GM23338 (cell line): ENCODE measurements around the gene ZBP1. TPM values are rescaled to one million over a fixed set of nuclear protein-coding genes. Genes with fewer than 3 reads are reported as not detected.

Experiments used
- ATAC-seq: fragments of 200-7000 bp; cut with Tn5 transposase; 3 replicates; pipeline ENCODE4 v1.9.1; 2020
- DNase-seq: peaks from one replicate; pipeline ENCODE4 v3.0.0-alpha.2; 2015; ENCODE audit warnings: low spot score
- H2AFZ ChIP-seq: fragments of 200-600 bp; sonication (generic); 2 replicates; pipeline ENCODE4 v1.8.0; 2016; ENCODE audit warnings: antibody characterized with exemption, mild to moderate bottlenecking, moderate library complexity
- H3F3A ChIP-seq: fragments of 200-600 bp; sonication (generic); replicated peaks from 2 replicates; pipeline ENCODE4 v1.8.0; 2017; ENCODE audit warnings: antibody characterized with exemption, mixed run types, low read depth
- H3K27ac ChIP-seq: fragments of 200-600 bp; sonication (generic); 2 replicates; pipeline ENCODE4 v1.6.1; 2016; ENCODE audit warnings: low read depth
- H3K27me3 ChIP-seq: fragments of 200-600 bp; sonication (generic); 2 replicates; pipeline ENCODE4 v1.8.0; 2016; ENCODE audit warnings: mild to moderate bottlenecking, mixed run types, moderate library complexity; ENCODE audit not compliant: insufficient read depth
- H3K36me3 ChIP-seq: fragments of 200-600 bp; sonication (generic); 2 replicates; pipeline ENCODE4 v1.8.0; 2016; ENCODE audit warnings: mild to moderate bottlenecking; ENCODE audit not compliant: insufficient read depth
- H3K4me1 ChIP-seq: fragments of 200-600 bp; sonication (generic); 2 replicates; pipeline ENCODE4 v1.8.0; 2016; ENCODE audit warnings: mild to moderate bottlenecking, moderate library complexity; ENCODE audit not compliant: insufficient read depth
- H3K4me2 ChIP-seq: fragments of 200-600 bp; sonication (generic); 2 replicates; pipeline ENCODE4 v1.7.1; 2017; ENCODE audit warnings: mixed run types
- H3K4me3 ChIP-seq: fragments of 200-600 bp; sonication (generic); 2 replicates; pipeline ENCODE4 v1.6.1; 2016; ENCODE audit warnings: mixed run types
- H3K79me2 ChIP-seq: fragments of 200-600 bp; sonication (generic); replicated peaks from 2 replicates; pipeline ENCODE4 v1.8.0; 2017; ENCODE audit warnings: mild to moderate bottlenecking; ENCODE audit not compliant: insufficient read depth
- H3K9me2 ChIP-seq: fragments of 200-600 bp; sonication (generic); 2 replicates; pipeline ENCODE4 v1.8.0; 2017; ENCODE audit not compliant: insufficient read depth
- H4K20me1 ChIP-seq: fragments of 200-600 bp; sonication (generic); replicated peaks from 2 replicates; pipeline ENCODE4 v1.8.0; 2017; ENCODE audit warnings: mild to moderate bottlenecking; ENCODE audit not compliant: insufficient read depth
- H3K27ac Mint-ChIP-seq: 2 replicates; pipeline ENCODE4 v1.8.0; 2020; ENCODE audit warnings: inconsistent platforms, mild to moderate bottlenecking, moderate library complexity, mixed read lengths
- H3K27me3 Mint-ChIP-seq: 3 replicates; pipeline ENCODE4 v1.8.0; 2022; ENCODE audit warnings: low read depth, mild to moderate bottlenecking, moderate library complexity, mixed read lengths, inconsistent platforms; ENCODE audit not compliant: insufficient read depth, poor library complexity
- H3K36me3 Mint-ChIP-seq: 3 replicates; pipeline ENCODE4 v1.8.0; 2021; ENCODE audit warnings: low read depth, mild to moderate bottlenecking, inconsistent platforms, moderate library complexity, mixed read lengths
- H3K4me1 Mint-ChIP-seq: 3 replicates; pipeline ENCODE4 v1.8.0; 2020; ENCODE audit warnings: mild to moderate bottlenecking, inconsistent platforms, mixed read lengths
- H3K4me3 Mint-ChIP-seq: 3 replicates; pipeline ENCODE4 v1.8.0; 2021; ENCODE audit warnings: moderate library complexity, mild to moderate bottlenecking, inconsistent platforms, mixed read lengths
- H3K9me3 Mint-ChIP-seq: 3 replicates; pipeline ENCODE4 v1.8.0; 2020; ENCODE audit warnings: moderate library complexity, mild to moderate bottlenecking, inconsistent platforms, mixed read lengths
- CREB1 ChIP-seq: fragments of 250-450 bp; sonication (Bioruptor Pico); IDR thresholded peaks from 2 replicates; pipeline ENCODE4 v1.5.0; 2020; ENCODE audit warnings: low read depth, mild to moderate bottlenecking, moderate library complexity
- EZH2 ChIP-seq: fragments of 200-600 bp; sonication (generic); IDR thresholded peaks from one replicate; pipeline ENCODE4 v1.8.0; 2017; ENCODE audit warnings: antibody characterized with exemption, mild to moderate bottlenecking, low read depth; ENCODE audit not compliant: unreplicated experiment
- EZH2phosphoT487 ChIP-seq: fragments of 200-600 bp; sonication (generic); IDR thresholded peaks from one replicate; pipeline ENCODE4 v1.8.1; 2018; ENCODE audit warnings: antibody characterized with exemption; ENCODE audit not compliant: unreplicated experiment
- JUNB ChIP-seq: IDR thresholded peaks from one replicate; pipeline ENCODE4 v1.6.1; 2016; ENCODE audit warnings: antibody characterized with exemption; ENCODE audit not compliant: unreplicated experiment
- NANOG ChIP-seq: IDR thresholded peaks from 2 replicates; pipeline ENCODE4 v1.6.1; 2016; ENCODE audit warnings: antibody characterized with exemption, borderline replicate concordance
- POLR2AphosphoS5 ChIP-seq: IDR thresholded peaks from 2 replicates; pipeline ENCODE4 v1.6.1; 2016; ENCODE audit warnings: antibody characterized with exemption, low read depth
- STAT1 ChIP-seq: IDR thresholded peaks from one replicate; pipeline ENCODE4 v1.6.1; 2016; ENCODE audit warnings: antibody characterized with exemption; ENCODE audit not compliant: unreplicated experiment
- ZNF114 ChIP-seq: fragments of 250-450 bp; sonication (Bioruptor Pico); IDR thresholded peaks from 2 replicates; pipeline ENCODE4 v1.5.0; 2020; ENCODE audit warnings: mild to moderate bottlenecking, moderate library complexity
- ZNF331 ChIP-seq: fragments of 250-450 bp; sonication (Bioruptor Pico); IDR thresholded peaks from 2 replicates; pipeline ENCODE4 v1.5.0; 2020; ENCODE audit warnings: low read depth, mild to moderate bottlenecking, moderate library complexity
- polyA plus RNA-seq: library from polyadenylated mRNA; unstranded; fragments of >200 nt; fragmentation: Nextera tagmentation; extraction: Ambion mirVana; gene quantifications from 2 replicates; pipeline ENCODE4 v1.2.1, GENCODE V29; 2016
- total RNA-seq: library from RNA; depleted of rRNA; stranded (reverse); fragments of >200 nt; shearing (Covaris generic); gene quantifications from 2 replicates; pipeline ENCODE4 v1.2.3, GENCODE V29; 2014
- TF ChIP-seq, protein P1 (sequence below), 2 experiments: fragments of 200-600 bp in 1 of 2; sonication (generic) in 1 of 2; conservative IDR thresholded peaks; 2 replicates each; pipeline versions ENCODE4 v1.5.1 to v1.6.1; 2016 to 2017; ENCODE audit warnings: antibody characterized with exemption in 2 of 2, low read depth in 2 of 2, mild to moderate bottlenecking in 2 of 2, moderate library complexity in 1 of 2
- TF ChIP-seq, protein P2 (sequence below): fragments of 250-450 bp; sonication (Bioruptor Pico); IDR thresholded peaks from 2 replicates; pipeline ENCODE4 v1.5.0; 2020; ENCODE audit warnings: mild to moderate bottlenecking, moderate library complexity
- TF ChIP-seq, protein P3 (sequence below): IDR thresholded peaks from 2 replicates; pipeline ENCODE4 v1.6.1; 2016; ENCODE audit warnings: antibody characterized with exemption
- TF ChIP-seq, protein P4 (sequence below): IDR thresholded peaks from one replicate; pipeline ENCODE4 v1.6.1; 2018; ENCODE audit warnings: antibody characterized with exemption; ENCODE audit not compliant: unreplicated experiment

Gene ZBP1
- total and polyA plus RNA-seq, 2 experiments from 2014 or later, result not detected

DNA sequence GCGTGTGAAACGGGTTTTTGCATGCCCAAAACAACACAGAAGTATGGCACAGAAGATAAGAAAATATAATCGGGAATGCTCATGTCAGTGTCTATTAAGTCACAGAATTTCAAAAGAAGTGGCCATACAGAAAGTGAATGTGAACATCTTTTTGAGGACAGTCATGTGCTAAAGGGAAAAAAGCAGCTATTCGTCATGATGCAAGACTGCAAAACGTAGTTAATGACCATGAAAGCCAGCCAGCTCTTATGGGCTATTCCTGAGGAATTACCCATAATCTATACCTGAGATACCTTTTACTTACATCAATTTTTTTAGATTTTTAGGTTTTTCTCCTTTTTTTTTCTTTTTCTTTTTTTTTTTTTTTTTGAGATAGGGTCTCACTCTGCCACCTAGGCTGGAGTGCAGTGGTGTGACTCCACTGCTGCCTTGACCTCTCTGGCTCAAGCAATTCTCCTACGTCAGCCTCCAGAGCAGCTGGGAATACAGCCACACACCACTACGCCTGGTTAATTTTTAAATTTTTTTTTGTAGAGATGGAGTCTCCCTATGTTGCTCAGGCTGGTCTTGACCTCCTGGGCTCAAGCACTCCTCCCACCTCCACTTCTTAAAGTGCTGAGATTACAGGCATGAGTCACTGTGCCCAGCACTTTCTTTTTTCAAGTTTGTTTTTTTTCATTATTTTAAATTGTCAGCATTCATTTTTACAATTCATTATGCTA is 18.1 kb upstream of the ZBP1 start:
- no peak overlapping the region for H2AFZ ChIP-seq
- H3K27me3 ChIP-seq, result no peaks in the 10 kb centered on the region
- DNase-seq (no peak), ATAC-seq (no peak)
- no peaks in the 10 kb centered on the region for H3F3A ChIP-seq
- no peaks in the 10 kb centered on the region for H4K20me1 ChIP-seq
- Mint-ChIP-seq H3K4me1 (0 out of 3 replicates have a peak, but pooled peaks cover 2% of the 10 kb centered on the region), H3K9me3 (peaks cover 15% of the 10 kb centered on the region; the same call in 2 of the 3 replicates), H3K4me3 (no peak overlapping the region), H3K36me3 (no peaks in the 10 kb centered on the region), H3K27me3 (peaks cover 3% of the 10 kb centered on the region), H3K27ac (no peak overlapping the region)
- H3K4me3 ChIP-seq, result no peak overlapping the region
- H3K4me1 ChIP-seq, result no peaks in the 10 kb centered on the region
- H3K36me3 ChIP-seq, result no peaks in the 10 kb centered on the region
- no peaks in the 10 kb centered on the region for H3K79me2 ChIP-seq
- H3K27ac ChIP-seq, result no peak overlapping the region
- TF ChIP-seq JUNB (no peak), STAT1 (no peak), NANOG (no peak), ZNF331 (CRISPR knock-in tag) (no peak), CREB1 (CRISPR knock-in tag) (no peak), EZH2phosphoT487 (no peak), EZH2 (no peak), POLR2AphosphoS5 (no peak), ZNF114 (no peak)
- TF ChIP-seq, protein P1, sequence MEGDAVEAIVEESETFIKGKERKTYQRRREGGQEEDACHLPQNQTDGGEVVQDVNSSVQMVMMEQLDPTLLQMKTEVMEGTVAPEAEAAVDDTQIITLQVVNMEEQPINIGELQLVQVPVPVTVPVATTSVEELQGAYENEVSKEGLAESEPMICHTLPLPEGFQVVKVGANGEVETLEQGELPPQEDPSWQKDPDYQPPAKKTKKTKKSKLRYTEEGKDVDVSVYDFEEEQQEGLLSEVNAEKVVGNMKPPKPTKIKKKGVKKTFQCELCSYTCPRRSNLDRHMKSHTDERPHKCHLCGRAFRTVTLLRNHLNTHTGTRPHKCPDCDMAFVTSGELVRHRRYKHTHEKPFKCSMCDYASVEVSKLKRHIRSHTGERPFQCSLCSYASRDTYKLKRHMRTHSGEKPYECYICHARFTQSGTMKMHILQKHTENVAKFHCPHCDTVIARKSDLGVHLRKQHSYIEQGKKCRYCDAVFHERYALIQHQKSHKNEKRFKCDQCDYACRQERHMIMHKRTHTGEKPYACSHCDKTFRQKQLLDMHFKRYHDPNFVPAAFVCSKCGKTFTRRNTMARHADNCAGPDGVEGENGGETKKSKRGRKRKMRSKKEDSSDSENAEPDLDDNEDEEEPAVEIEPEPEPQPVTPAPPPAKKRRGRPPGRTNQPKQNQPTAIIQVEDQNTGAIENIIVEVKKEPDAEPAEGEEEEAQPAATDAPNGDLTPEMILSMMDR (conservative IDR thresholded peaks at IDR 0.05; ENCODE audit: low read depth in 2 of 2), result no peak
- TF ChIP-seq, protein P2, sequence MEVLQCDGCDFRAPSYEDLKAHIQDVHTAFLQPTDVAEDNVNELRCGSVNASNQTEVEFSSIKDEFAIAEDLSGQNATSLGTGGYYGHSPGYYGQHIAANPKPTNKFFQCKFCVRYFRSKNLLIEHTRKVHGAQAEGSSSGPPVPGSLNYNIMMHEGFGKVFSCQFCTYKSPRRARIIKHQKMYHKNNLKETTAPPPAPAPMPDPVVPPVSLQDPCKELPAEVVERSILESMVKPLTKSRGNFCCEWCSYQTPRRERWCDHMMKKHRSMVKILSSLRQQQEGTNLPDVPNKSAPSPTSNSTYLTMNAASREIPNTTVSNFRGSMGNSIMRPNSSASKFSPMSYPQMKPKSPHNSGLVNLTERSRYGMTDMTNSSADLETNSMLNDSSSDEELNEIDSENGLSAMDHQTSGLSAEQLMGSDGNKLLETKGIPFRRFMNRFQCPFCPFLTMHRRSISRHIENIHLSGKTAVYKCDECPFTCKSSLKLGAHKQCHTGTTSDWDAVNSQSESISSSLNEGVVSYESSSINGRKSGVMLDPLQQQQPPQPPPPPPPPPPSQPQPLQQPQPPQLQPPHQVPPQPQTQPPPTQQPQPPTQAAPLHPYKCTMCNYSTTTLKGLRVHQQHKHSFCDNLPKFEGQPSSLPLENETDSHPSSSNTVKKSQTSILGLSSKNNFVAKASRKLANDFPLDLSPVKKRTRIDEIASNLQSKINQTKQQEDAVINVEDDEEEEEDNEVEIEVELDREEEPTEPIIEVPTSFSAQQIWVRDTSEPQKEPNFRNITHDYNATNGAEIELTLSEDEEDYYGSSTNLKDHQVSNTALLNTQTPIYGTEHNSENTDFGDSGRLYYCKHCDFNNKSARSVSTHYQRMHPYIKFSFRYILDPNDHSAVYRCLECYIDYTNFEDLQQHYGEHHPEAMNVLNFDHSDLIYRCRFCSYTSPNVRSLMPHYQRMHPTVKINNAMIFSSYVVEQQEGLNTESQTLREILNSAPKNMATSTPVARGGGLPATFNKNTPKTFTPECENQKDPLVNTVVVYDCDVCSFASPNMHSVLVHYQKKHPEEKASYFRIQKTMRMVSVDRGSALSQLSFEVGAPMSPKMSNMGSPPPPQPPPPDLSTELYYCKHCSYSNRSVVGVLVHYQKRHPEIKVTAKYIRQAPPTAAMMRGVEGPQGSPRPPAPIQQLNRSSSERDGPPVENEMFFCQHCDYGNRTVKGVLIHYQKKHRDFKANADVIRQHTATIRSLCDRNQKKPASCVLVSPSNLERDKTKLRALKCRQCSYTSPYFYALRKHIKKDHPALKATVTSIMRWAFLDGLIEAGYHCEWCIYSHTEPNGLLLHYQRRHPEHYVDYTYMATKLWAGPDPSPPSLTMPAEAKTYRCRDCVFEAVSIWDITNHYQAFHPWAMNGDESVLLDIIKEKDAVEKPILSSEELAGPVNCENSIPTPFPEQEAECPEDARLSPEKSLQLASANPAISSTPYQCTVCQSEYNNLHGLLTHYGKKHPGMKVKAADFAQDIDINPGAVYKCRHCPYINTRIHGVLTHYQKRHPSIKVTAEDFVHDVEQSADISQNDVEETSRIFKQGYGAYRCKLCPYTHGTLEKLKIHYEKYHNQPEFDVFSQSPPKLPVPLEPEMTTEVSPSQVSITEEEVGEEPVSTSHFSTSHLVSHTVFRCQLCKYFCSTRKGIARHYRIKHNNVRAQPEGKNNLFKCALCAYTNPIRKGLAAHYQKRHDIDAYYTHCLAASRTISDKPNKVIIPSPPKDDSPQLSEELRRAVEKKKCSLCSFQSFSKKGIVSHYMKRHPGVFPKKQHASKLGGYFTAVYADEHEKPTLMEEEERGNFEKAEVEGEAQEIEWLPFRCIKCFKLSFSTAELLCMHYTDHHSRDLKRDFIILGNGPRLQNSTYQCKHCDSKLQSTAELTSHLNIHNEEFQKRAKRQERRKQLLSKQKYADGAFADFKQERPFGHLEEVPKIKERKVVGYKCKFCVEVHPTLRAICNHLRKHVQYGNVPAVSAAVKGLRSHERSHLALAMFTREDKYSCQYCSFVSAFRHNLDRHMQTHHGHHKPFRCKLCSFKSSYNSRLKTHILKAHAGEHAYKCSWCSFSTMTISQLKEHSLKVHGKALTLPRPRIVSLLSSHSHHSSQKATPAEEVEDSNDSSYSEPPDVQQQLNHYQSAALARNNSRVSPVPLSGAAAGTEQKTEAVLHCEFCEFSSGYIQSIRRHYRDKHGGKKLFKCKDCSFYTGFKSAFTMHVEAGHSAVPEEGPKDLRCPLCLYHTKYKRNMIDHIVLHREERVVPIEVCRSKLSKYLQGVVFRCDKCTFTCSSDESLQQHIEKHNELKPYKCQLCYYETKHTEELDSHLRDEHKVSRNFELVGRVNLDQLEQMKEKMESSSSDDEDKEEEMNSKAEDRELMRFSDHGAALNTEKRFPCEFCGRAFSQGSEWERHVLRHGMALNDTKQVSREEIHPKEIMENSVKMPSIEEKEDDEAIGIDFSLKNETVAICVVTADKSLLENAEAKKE, result no peak
- TF ChIP-seq, protein P3, sequence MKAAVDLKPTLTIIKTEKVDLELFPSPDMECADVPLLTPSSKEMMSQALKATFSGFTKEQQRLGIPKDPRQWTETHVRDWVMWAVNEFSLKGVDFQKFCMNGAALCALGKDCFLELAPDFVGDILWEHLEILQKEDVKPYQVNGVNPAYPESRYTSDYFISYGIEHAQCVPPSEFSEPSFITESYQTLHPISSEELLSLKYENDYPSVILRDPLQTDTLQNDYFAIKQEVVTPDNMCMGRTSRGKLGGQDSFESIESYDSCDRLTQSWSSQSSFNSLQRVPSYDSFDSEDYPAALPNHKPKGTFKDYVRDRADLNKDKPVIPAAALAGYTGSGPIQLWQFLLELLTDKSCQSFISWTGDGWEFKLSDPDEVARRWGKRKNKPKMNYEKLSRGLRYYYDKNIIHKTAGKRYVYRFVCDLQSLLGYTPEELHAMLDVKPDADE, result no peak
- TF ChIP-seq, protein P4, sequence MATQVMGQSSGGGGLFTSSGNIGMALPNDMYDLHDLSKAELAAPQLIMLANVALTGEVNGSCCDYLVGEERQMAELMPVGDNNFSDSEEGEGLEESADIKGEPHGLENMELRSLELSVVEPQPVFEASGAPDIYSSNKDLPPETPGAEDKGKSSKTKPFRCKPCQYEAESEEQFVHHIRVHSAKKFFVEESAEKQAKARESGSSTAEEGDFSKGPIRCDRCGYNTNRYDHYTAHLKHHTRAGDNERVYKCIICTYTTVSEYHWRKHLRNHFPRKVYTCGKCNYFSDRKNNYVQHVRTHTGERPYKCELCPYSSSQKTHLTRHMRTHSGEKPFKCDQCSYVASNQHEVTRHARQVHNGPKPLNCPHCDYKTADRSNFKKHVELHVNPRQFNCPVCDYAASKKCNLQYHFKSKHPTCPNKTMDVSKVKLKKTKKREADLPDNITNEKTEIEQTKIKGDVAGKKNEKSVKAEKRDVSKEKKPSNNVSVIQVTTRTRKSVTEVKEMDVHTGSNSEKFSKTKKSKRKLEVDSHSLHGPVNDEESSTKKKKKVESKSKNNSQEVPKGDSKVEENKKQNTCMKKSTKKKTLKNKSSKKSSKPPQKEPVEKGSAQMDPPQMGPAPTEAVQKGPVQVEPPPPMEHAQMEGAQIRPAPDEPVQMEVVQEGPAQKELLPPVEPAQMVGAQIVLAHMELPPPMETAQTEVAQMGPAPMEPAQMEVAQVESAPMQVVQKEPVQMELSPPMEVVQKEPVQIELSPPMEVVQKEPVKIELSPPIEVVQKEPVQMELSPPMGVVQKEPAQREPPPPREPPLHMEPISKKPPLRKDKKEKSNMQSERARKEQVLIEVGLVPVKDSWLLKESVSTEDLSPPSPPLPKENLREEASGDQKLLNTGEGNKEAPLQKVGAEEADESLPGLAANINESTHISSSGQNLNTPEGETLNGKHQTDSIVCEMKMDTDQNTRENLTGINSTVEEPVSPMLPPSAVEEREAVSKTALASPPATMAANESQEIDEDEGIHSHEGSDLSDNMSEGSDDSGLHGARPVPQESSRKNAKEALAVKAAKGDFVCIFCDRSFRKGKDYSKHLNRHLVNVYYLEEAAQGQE, result no peak
- no peaks in the 10 kb centered on the region for H3K9me2 ChIP-seq
- H3K4me2 ChIP-seq, result no peak overlapping the region
